IPS-20b (cell line): ENCODE measurements around the gene BLID.

Source experiments
- H3K27ac ChIP-seq: one replicate; pipeline ENCODE4 v1.5.1; 2013; ENCODE audit warnings: low read length
- H3K27me3 ChIP-seq: 2 replicates; pipeline ENCODE4 v1.6.1; 2013; ENCODE audit warnings: mild to moderate bottlenecking, low read length, inconsistent platforms; ENCODE audit not compliant: insufficient read depth
- H3K36me3 ChIP-seq: 2 replicates; pipeline ENCODE4 v1.6.1; 2013; ENCODE audit warnings: low read depth, mild to moderate bottlenecking, inconsistent platforms, low read length, moderate library complexity; ENCODE audit not compliant: insufficient read depth
- H3K4me1 ChIP-seq: 2 replicates; pipeline ENCODE4 v1.6.1; 2013; ENCODE audit warnings: mild to moderate bottlenecking, control low read depth, inconsistent platforms, low read length, moderate library complexity; ENCODE audit not compliant: insufficient read depth
- H3K4me3 ChIP-seq: 2 replicates; pipeline ENCODE4 v1.5.1; 2013; ENCODE audit warnings: mild to moderate bottlenecking, low read length, inconsistent platforms
- H3K9ac ChIP-seq: 2 replicates; pipeline ENCODE4 v1.6.1; 2013; ENCODE audit warnings: low read depth, mild to moderate bottlenecking, inconsistent platforms, low read length, moderate library complexity
- H3K9me3 ChIP-seq: 2 replicates; pipeline ENCODE4 v1.6.1; 2013; ENCODE audit warnings: mild to moderate bottlenecking, low read depth, low read length, inconsistent platforms; ENCODE audit not compliant: insufficient read depth

BLID gene

GRCh38 chr11:122138744-122139594 lies 23.0 kb upstream of the BLID start:
- peaks cover 3% of the 10 kb centered on the region; the same call in 1 of the 2 replicates for H3K4me1 ChIP-seq
- no peak overlapping the region for H3K27ac ChIP-seq
- no peaks in the 10 kb centered on the region for H3K36me3 ChIP-seq

GRCh38 chr11:122137078-122137793 lies 21.2 kb upstream of the BLID start:
- peaks cover 41% of the 10 kb centered on the region for H3K27me3 ChIP-seq
- H3K4me3 ChIP-seq = no peak overlapping the region
- no peaks in the 10 kb centered on the region for H3K36me3 ChIP-seq
- H3K4me1 ChIP-seq = peaks cover 3% of the 10 kb centered on the region; the same call in 1 of the 2 replicates
- no peaks in the 10 kb centered on the region for H3K9me3 ChIP-seq
- no peak overlapping the region for H3K9ac ChIP-seq
- H3K27ac ChIP-seq = no peak overlapping the region

More at GRCh38 chr11:122138744-122139594, 23.0 kb upstream of the BLID start:
- Histone ChIP-seq H3K9me3 (no peaks in the 10 kb centered on the region), H3K9ac (no peak overlapping the region), H3K4me3 (no peak overlapping the region), H3K27me3 (peaks cover 43% of the 10 kb centered on the region)

GRCh38 chr11:122131126-122131525 lies 15.1 kb upstream of the BLID start:
- Histone ChIP-seq H3K27me3 (no peaks in the 10 kb centered on the region; the same call in 1 of the 2 replicates), H3K4me1 (no peaks in the 10 kb centered on the region), H3K9me3 (no peaks in the 10 kb centered on the region), H3K27ac (no peak overlapping the region), H3K36me3 (no peaks in the 10 kb centered on the region), H3K4me3 (no peak overlapping the region), H3K9ac (no peak overlapping the region)

- no peak overlapping the region for H3K4me3 ChIP-seq
- no peaks in the 10 kb centered on the region for H3K9me3 ChIP-seq
- no peaks in the 10 kb centered on the region; the same call in 1 of the 2 replicates for H3K27me3 ChIP-seq
- no peak overlapping the region for H3K27ac ChIP-seq
- no peaks in the 10 kb centered on the region for H3K4me1 ChIP-seq
- no peaks in the 10 kb centered on the region for H3K36me3 ChIP-seq
- H3K9ac ChIP-seq = no peak overlapping the region
Measured at GRCh38 chr11:122128146-122128545, 12.1 kb upstream of the BLID start.

- H3K9ac ChIP-seq = no peak overlapping the region
- no peaks in the 10 kb centered on the region for H3K36me3 ChIP-seq
- no peaks in the 10 kb centered on the region for H3K4me1 ChIP-seq
- H3K4me3 ChIP-seq = no peak overlapping the region
- H3K9me3 ChIP-seq = no peaks in the 10 kb centered on the region
- no peak overlapping the region for H3K27ac ChIP-seq
- no peaks in the 10 kb centered on the region; the same call in 1 of the 2 replicates for H3K27me3 ChIP-seq
Measured at GRCh38 chr11:122127020-122127419, 11.0 kb upstream of the BLID start.

- no peak overlapping the region for H3K9ac ChIP-seq
- no peak overlapping the region for H3K27ac ChIP-seq
- no peaks in the 10 kb centered on the region for H3K36me3 ChIP-seq
- H3K27me3 ChIP-seq = no peaks in the 10 kb centered on the region; the same call in 1 of the 2 replicates
- H3K4me3 ChIP-seq = no peak overlapping the region
- H3K9me3 ChIP-seq = no peaks in the 10 kb centered on the region
- H3K4me1 ChIP-seq = no peaks in the 10 kb centered on the region
Measured at GRCh38 chr11:122126024-122126688, 10.1 kb upstream of the BLID start.

- H3K27me3 ChIP-seq = no peaks in the 10 kb centered on the region
- no peak overlapping the region for H3K27ac ChIP-seq
- H3K36me3 ChIP-seq = no peaks in the 10 kb centered on the region
- no peaks in the 10 kb centered on the region for H3K9me3 ChIP-seq
- no peak overlapping the region for H3K9ac ChIP-seq
- H3K4me3 ChIP-seq = no peak overlapping the region
- H3K4me1 ChIP-seq = no peaks in the 10 kb centered on the region
Measured at GRCh38 chr11:122123263-122123929, 7.4 kb upstream of the BLID start.

GRCh38 chr11:122122179-122122578 lies 6.2 kb upstream of the BLID start:
- Histone ChIP-seq H3K27ac (no peak overlapping the region), H3K36me3 (no peaks in the 10 kb centered on the region), H3K9me3 (no peaks in the 10 kb centered on the region), H3K9ac (no peak overlapping the region), H3K27me3 (no peaks in the 10 kb centered on the region), H3K4me1 (no peaks in the 10 kb centered on the region), H3K4me3 (no peak overlapping the region)

GRCh38 chr11:122120096-122120495 lies 4.1 kb upstream of the BLID start:
- peaks cover 2% of the 10 kb centered on the region; the same call in 1 of the 2 replicates for H3K4me1 ChIP-seq
- no peaks in the 10 kb centered on the region for H3K36me3 ChIP-seq
- H3K9ac ChIP-seq = no peak overlapping the region
- H3K27ac ChIP-seq = no peak overlapping the region
- no peak overlapping the region for H3K4me3 ChIP-seq
- H3K27me3 ChIP-seq = no peaks in the 10 kb centered on the region
- H3K9me3 ChIP-seq = no peaks in the 10 kb centered on the region

- no peaks in the 10 kb centered on the region for H3K27me3 ChIP-seq
- no peaks in the 10 kb centered on the region for H3K36me3 ChIP-seq
- peaks cover 8% of the 10 kb centered on the region; the same call in 1 of the 2 replicates for H3K4me1 ChIP-seq
- H3K9me3 ChIP-seq = no peaks in the 10 kb centered on the region
- no peak overlapping the region for H3K4me3 ChIP-seq
- H3K9ac ChIP-seq = no peak overlapping the region
- H3K27ac ChIP-seq = no peak overlapping the region
Measured at GRCh38 chr11:122116591-122116990, 576 bp upstream of the BLID start.

- no peaks in the 10 kb centered on the region for H3K27me3 ChIP-seq
- H3K4me3 ChIP-seq = no peak overlapping the region
- no peak overlapping the region for H3K9ac ChIP-seq
- no peaks in the 10 kb centered on the region for H3K9me3 ChIP-seq
- no peak overlapping the region for H3K27ac ChIP-seq
- H3K36me3 ChIP-seq = no peaks in the 10 kb centered on the region
- H3K4me1 ChIP-seq = peaks cover 8% of the 10 kb centered on the region; the same call in 1 of the 2 replicates
Measured at GRCh38 chr11:122114976-122115375, 1.0 kb downstream of the BLID start.
